Keratinocyte (primary cell): ENCODE measurements around the gene JAKMIP2. TPM values are rescaled to one million over a fixed set of nuclear protein-coding genes. Genes with fewer than 3 reads are reported as not detected.

Experiments
- DNase-seq: peaks from one replicate; pipeline ENCODE4 v3.0.0-alpha.2; 2011; ENCODE audit warnings: low read depth, missing footprints, low spot score
- FAIRE-seq: peaks from 2 replicates; lab custom pipeline; 2011; peaks lifted over from hg19 to GRCh38; lab: Jason Lieb, UNC
- H2AFZ ChIP-seq: 2 replicates; pipeline ENCODE4 v1.6.0; 2012; ENCODE audit warnings: low read length, control low read depth, inconsistent platforms; ENCODE audit not compliant: control insufficient read depth
- H3K27ac ChIP-seq: 2 replicates; pipeline ENCODE4 v1.5.1; 2011; ENCODE audit warnings: low read length; ENCODE audit not compliant: control insufficient read depth, insufficient read depth
- H3K27me3 ChIP-seq: 3 replicates; pipeline ENCODE4 v1.6.0; 2011; ENCODE audit warnings: low read length; ENCODE audit not compliant: control insufficient read depth, insufficient read depth; ENCODE audit errors: extremely low read depth
- H3K36me3 ChIP-seq, 2 experiments: 2 replicates in 1 of 2; 3 replicates in 1 of 2; pipeline ENCODE4 v1.5.1; 2011; ENCODE audit warnings: low read length in 2 of 2, mild to moderate bottlenecking in 1 of 2; ENCODE audit not compliant: control insufficient read depth in 2 of 2, insufficient read depth in 2 of 2; ENCODE audit errors: extremely low read depth in 1 of 2
- H3K4me1 ChIP-seq: 3 replicates; pipeline ENCODE4 v1.5.1; 2011; ENCODE audit warnings: low read length; ENCODE audit not compliant: control insufficient read depth, insufficient read depth; ENCODE audit errors: extremely low read depth
- H3K4me2 ChIP-seq: 3 replicates; pipeline ENCODE4 v1.6.0; 2011; ENCODE audit warnings: low read depth, low read length; ENCODE audit not compliant: control insufficient read depth, insufficient read depth; ENCODE audit errors: extremely low read depth
- H3K4me3 ChIP-seq, 3 experiments: fragments of 200-600 bp in 1 of 3; sonication (generic) in 1 of 3; 2 replicates in 2 of 3; 3 replicates in 1 of 3; pipeline ENCODE4 v1.5.1; 2011 to 2016; ENCODE audit warnings: low read length in 3 of 3, mild to moderate bottlenecking in 3 of 3, control low read depth in 2 of 3, inconsistent platforms in 1 of 3, low read depth in 1 of 3, mixed read lengths in 1 of 3, mixed run types in 1 of 3, moderate library complexity in 1 of 3; ENCODE audit not compliant: control insufficient read depth in 2 of 3, insufficient read depth in 2 of 3; ENCODE audit errors: extremely low read depth in 1 of 3
- H3K79me2 ChIP-seq: 2 replicates; pipeline ENCODE4 v1.6.0; 2012; ENCODE audit warnings: low read length; ENCODE audit not compliant: control insufficient read depth, insufficient read depth
- H3K9ac ChIP-seq: 3 replicates; pipeline ENCODE4 v1.6.0; 2011; ENCODE audit warnings: low read length; ENCODE audit not compliant: control insufficient read depth, insufficient read depth; ENCODE audit errors: extremely low read depth
- H3K9me1 ChIP-seq: 3 replicates; pipeline ENCODE4 v1.6.0; 2011; ENCODE audit warnings: low read length; ENCODE audit not compliant: control insufficient read depth, insufficient read depth; ENCODE audit errors: extremely low read depth
- H3K9me3 ChIP-seq: 2 replicates; pipeline ENCODE4 v1.5.1; 2012; ENCODE audit warnings: low read depth, low read length; ENCODE audit not compliant: control insufficient read depth
- H4K20me1 ChIP-seq: 3 replicates; pipeline ENCODE4 v1.6.0; 2011; ENCODE audit warnings: low read length; ENCODE audit not compliant: control insufficient read depth, insufficient read depth; ENCODE audit errors: extremely low read depth
- CTCF ChIP-seq, 3 experiments: IDR thresholded peaks in 1 of 3; conservative IDR thresholded peaks in 1 of 3; optimal IDR thresholded peaks in 1 of 3; 2 replicates in 2 of 3; 3 replicates in 1 of 3; pipeline versions ENCODE3 to v1.5.1; 2011; ENCODE audit warnings: low read length in 3 of 3, mild to moderate bottlenecking in 3 of 3, moderate library complexity in 2 of 3, control low read depth in 1 of 3, inconsistent platforms in 1 of 3; ENCODE audit not compliant: insufficient read depth in 2 of 3; ENCODE audit errors: extremely low read depth in 1 of 3
- EZH2 ChIP-seq: IDR thresholded peaks from one replicate; pipeline ENCODE4 v1.6.1; 2012; ENCODE audit warnings: inconsistent platforms, mild to moderate bottlenecking, low read length, moderate library complexity
- dilution Hi-C: fragments of 300-500 bp; cut with MboI; formaldehyde crosslinking; loops from one replicate; pipeline ENCODE4 v1.7.0; 2020; ENCODE audit warnings: low sequenced_read_pairs; ENCODE audit not compliant: extremely low pct_ligation_motif_present
- polyA plus RNA-seq, 5 experiments: library from polyadenylated mRNA; depleted of rRNA in 3 of 5; stranded (reverse) in 3 of 5; stranded (forward) in 1 of 5; unstranded in 1 of 5; fragments of >200 nt; gene quantifications; 1 replicate in 1 of 5; 2 replicates in 3 of 5; 3 replicates in 1 of 5; pipeline versions ENCODE4 v1.2.1 to v1.2.3, GENCODE V29; 2011 to 2012; ENCODE audit warnings: missing spikeins in 2 of 5, low read depth in 1 of 5, low replicate concordance in 1 of 5

The JAKMIP2 gene
- polyA plus RNA-seq, 1 donor (not counting 4 experiments of a cell fraction or from before 2014, with no cell fraction given), result not detected

- H2AFZ ChIP-seq, result peak overlapping the region; percentile 10
- FAIRE-seq (peak; percentile 9), DNase-seq (no peak)
- H3K4me3 ChIP-seq, result no peak overlapping the region
- no peak overlapping the region for H3K4me2 ChIP-seq
- no peaks in the 10 kb centered on the region for H3K36me3 ChIP-seq
- H3K4me1 ChIP-seq, result no peaks in the 10 kb centered on the region
- no peaks in the 10 kb centered on the region for H3K27me3 ChIP-seq
- no peak overlapping the region for H3K27ac ChIP-seq
- no peaks in the 10 kb centered on the region for H3K79me2 ChIP-seq
- H3K9me3 ChIP-seq, result no peaks in the 10 kb centered on the region
- no peak overlapping the region for H3K9ac ChIP-seq
- no peaks in the 10 kb centered on the region for H4K20me1 ChIP-seq
- H3K9me1 ChIP-seq, result no peaks in the 10 kb centered on the region
- no peak for TF ChIP-seq CTCF (optimal IDR thresholded peaks at IDR 0.05 in 1 of 3, IDR thresholded peaks at IDR 0.05 in 1 of 3, conservative IDR thresholded peaks at IDR 0.05 in 1 of 3; ENCODE audit: extremely low read depth in 1 of 3, insufficient read depth in 2 of 3, low read length in 3 of 3)
- TF ChIP-seq EZH2, result no peak
- dilution Hi-C loops, result no loop called here
Measured at GRCh38 chr5:147560718-147561331, 221.7 kb downstream of the JAKMIP2 start.

GRCh38 chr5:147559749-147560148 lies 222.8 kb downstream of the JAKMIP2 start:
- H3K27me3 ChIP-seq, result no peaks in the 10 kb centered on the region
- no peaks in the 10 kb centered on the region for H3K9me3 ChIP-seq
- H3K9me1 ChIP-seq, result no peaks in the 10 kb centered on the region
- dilution Hi-C loops, result no loop called here
- H3K4me2 ChIP-seq, result no peak overlapping the region
- H3K36me3 ChIP-seq, result no peaks in the 10 kb centered on the region
- no peak overlapping the region for H3K4me3 ChIP-seq
- no peak overlapping the region for H3K9ac ChIP-seq
- H2AFZ ChIP-seq, result no peak overlapping the region
- TF ChIP-seq EZH2, result no peak
- TF ChIP-seq CTCF (optimal IDR thresholded peaks at IDR 0.05 in 1 of 3, IDR thresholded peaks at IDR 0.05 in 1 of 3, conservative IDR thresholded peaks at IDR 0.05 in 1 of 3; ENCODE audit: extremely low read depth in 1 of 3, insufficient read depth in 2 of 3, low read length in 3 of 3), result peak in 1 of 3 experiments; percentile 23
- H3K27ac ChIP-seq, result no peak overlapping the region
- no peaks in the 10 kb centered on the region for H4K20me1 ChIP-seq
- FAIRE-seq, result no peak
- DNase-seq, result no peak
- no peaks in the 10 kb centered on the region for H3K4me1 ChIP-seq
- H3K79me2 ChIP-seq, result no peaks in the 10 kb centered on the region
